Vagina (tissue), 2 donors: Measurements from ENCODE around the gene CGB3. TPM values are rescaled to one million over a fixed set of nuclear protein-coding genes. Genes with fewer than 3 reads are reported as not detected.

Experiments used
- DNase-seq, 2 donors: peaks; one replicate each; pipeline ENCODE4 v3.0.0-alpha.2; 2017; ENCODE audit errors: extremely low spot score in 2 of 2
- H3K27ac ChIP-seq: fragments of 200-600 bp; sonication (generic); one replicate; pipeline ENCODE4 v1.5.1; 2019
- H3K27me3 ChIP-seq: fragments of 200-600 bp; sonication (generic); one replicate; pipeline ENCODE4 v1.5.1; 2019
- H3K36me3 ChIP-seq, 2 donors: fragments of 200-600 bp; sonication (generic); one replicate each; pipeline ENCODE4 v1.5.1; 2017 to 2019
- H3K4me1 ChIP-seq: fragments of 200-600 bp; sonication (generic); one replicate; pipeline ENCODE4 v1.5.1; 2019
- H3K4me3 ChIP-seq, 2 donors: fragments of 200-600 bp; sonication (generic); 1 replicate in 1 of 2; 2 replicates in 1 of 2; pipeline ENCODE4 v1.5.1; 2016 to 2019
- H3K9me3 ChIP-seq: fragments of 200-600 bp; sonication (generic); one replicate; pipeline ENCODE4 v1.5.1; 2019
- POLR2A ChIP-seq, 2 donors: fragments of 450-650 bp; IDR thresholded peaks; one replicate each; pipeline ENCODE4 v1.6.1; 2017; ENCODE audit warnings: antibody characterized with exemption in 2 of 2, mild to moderate bottlenecking in 2 of 2, moderate library complexity in 2 of 2
- POLR2AphosphoS5 ChIP-seq, 2 donors: sonication (generic); formaldehyde crosslinking; IDR thresholded peaks; one replicate each; pipeline ENCODE4 v1.9.0; 2017; ENCODE audit warnings: antibody characterized with exemption in 2 of 2, mild to moderate bottlenecking in 2 of 2, low read depth in 1 of 2; ENCODE audit not compliant: insufficient read depth in 1 of 2
- intact Hi-C: fragments of 100-400 bp; cut with DNase I; formaldehyde crosslinking; loops from one replicate; pipeline ENCODE4 v1.15.1; 2023
- total RNA-seq: library from RNA; depleted of rRNA; stranded (reverse); fragments of >200 nt; gene quantifications from one replicate; pipeline ENCODE4 v1.2.3, GENCODE V29; 2016
- TF ChIP-seq, protein P1 (sequence below), 3 experiments: fragments of 450-650 bp in 2 of 3; fragments of 200-600 bp in 1 of 3; sonication (generic) in 1 of 3; IDR thresholded peaks; one replicate each; pipeline ENCODE4 v1.5.1; 2017 to 2019; ENCODE audit warnings: antibody characterized with exemption in 3 of 3, mild to moderate bottlenecking in 2 of 3, moderate library complexity in 2 of 3

CGB3 gene
- total RNA-seq, 1 donor from 2014 or later, result not detected

DNA sequence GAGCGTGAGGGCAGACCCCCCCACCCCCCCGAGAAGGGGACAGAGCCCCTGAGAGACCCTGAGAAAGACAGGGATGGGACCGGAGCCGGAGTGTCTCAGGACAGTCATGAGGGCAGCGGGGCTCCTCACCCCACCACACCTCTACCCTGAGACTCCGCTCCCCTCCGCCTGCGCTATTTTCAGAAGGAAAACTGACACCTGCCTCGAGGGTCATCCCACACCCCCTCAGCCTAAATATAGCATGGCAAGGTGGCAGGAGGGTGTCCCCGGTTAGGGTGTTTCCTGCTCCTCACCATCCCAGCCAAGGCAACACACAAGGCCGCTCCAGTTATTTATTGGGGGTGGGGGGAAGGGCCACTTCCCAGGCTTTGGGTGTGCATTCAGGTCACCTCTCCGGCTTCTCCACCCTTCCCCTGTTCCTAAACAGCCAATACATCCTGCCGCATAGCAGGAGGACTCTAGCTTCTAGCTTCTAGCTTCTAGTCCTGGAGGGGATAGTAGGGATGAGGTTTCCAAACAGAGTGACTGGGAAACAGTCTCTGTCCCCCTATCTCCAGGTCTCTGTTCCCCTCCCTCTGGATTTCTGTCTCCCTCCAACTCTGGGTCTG lies 41.9 kb upstream of the CGB3 start:
- Histone ChIP-seq H3K4me1 (no peaks in the 10 kb centered on the region), H3K9me3 (no peaks in the 10 kb centered on the region), H3K36me3 (no peaks in the 10 kb centered on the region), H3K27ac (no peak overlapping the region), H3K27me3 (peaks cover 6% of the 10 kb centered on the region), H3K4me3 (no peak overlapping the region)
- intact Hi-C loops, result no loop called here
- no peak for DNase-seq
- TF ChIP-seq POLR2AphosphoS5 (IDR thresholded peaks at IDR 0.05; ENCODE audit: insufficient read depth in 1 of 2, low read depth in 1 of 2), result no peak
- TF ChIP-seq, protein P1, sequence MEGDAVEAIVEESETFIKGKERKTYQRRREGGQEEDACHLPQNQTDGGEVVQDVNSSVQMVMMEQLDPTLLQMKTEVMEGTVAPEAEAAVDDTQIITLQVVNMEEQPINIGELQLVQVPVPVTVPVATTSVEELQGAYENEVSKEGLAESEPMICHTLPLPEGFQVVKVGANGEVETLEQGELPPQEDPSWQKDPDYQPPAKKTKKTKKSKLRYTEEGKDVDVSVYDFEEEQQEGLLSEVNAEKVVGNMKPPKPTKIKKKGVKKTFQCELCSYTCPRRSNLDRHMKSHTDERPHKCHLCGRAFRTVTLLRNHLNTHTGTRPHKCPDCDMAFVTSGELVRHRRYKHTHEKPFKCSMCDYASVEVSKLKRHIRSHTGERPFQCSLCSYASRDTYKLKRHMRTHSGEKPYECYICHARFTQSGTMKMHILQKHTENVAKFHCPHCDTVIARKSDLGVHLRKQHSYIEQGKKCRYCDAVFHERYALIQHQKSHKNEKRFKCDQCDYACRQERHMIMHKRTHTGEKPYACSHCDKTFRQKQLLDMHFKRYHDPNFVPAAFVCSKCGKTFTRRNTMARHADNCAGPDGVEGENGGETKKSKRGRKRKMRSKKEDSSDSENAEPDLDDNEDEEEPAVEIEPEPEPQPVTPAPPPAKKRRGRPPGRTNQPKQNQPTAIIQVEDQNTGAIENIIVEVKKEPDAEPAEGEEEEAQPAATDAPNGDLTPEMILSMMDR (IDR thresholded peaks at IDR 0.05), result no peak
- no peak for TF ChIP-seq POLR2A (IDR thresholded peaks at IDR 0.05)

DNA sequence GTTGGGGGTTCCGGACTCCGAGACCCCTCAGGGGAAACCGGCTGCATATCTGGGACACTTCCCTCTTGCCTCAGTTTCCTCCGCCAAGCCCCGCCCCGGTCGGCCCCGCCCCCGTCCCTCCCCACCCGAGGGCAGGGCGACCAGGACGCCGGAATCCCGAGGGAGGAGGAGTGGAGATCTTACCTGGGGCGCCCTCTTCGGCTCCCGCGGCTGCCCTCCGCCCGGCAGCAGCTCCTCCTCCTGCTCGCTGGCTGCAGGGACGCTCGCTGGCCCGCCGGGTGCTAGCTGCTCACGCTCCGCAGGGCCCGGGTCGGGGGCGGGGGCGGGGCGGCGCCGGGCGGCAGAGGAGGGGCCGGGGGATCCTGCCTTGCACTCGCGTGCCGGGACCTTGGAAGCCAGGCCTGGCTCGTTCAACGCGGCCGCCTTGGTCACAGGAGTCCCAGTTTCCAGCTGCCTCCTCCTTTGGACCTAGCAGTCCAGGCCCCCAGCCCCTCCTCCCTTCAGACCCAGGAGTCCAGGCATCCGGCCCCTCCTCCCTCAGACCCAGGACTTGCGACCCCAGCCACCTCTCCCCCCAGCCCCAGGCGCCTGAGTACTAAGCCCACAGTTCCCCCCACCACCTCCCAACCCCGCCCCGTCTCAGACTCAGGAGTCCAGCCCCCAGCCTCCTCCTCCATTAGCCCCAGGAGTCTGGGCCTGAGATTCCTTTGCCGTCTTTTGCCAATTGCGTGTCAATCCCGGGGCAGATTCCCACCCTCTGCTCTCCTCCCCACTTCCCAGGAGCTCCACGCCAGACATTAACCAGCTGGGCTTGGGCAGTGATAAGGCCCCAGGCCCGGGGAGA lies 40.9 kb upstream of the CGB3 start, which contains the start of gene NTF4:
Gene NTF4, minus strand, starts transcription at position 51 of the 844 bp plus-strand sequence. CDS start 2,821 bp downstream, outside the sequence.
- no peaks in the 10 kb centered on the region for H3K9me3 ChIP-seq
- H3K4me1 ChIP-seq, result no peaks in the 10 kb centered on the region
- peak within 1 kb of the TSS; percentile 33 for H3K27ac ChIP-seq
- H3K4me3 ChIP-seq, result peak within 1 kb of the TSS; percentile 28 to 36
- no peak for DNase-seq
- peaks cover 6% of the 10 kb centered on the region for H3K27me3 ChIP-seq
- H3K36me3 ChIP-seq, result no peaks in the 10 kb centered on the region
- TF ChIP-seq POLR2AphosphoS5 (IDR thresholded peaks at IDR 0.05; ENCODE audit: insufficient read depth in 1 of 2, low read depth in 1 of 2) (no peak), POLR2A (IDR thresholded peaks at IDR 0.05) (no peak)
- TF ChIP-seq, protein P1 (IDR thresholded peaks at IDR 0.05), result no peak
- intact Hi-C loops, result no loop called here

- intact Hi-C loops, result no loop called here
- peak overlapping the region in 1 of 2 donors; percentile 36 for H3K4me3 ChIP-seq
- DNase-seq, result no peak
- H3K27ac ChIP-seq, result peak overlapping the region; percentile 33
- no peaks in the 10 kb centered on the region for H3K36me3 ChIP-seq
- peaks cover 6% of the 10 kb centered on the region for H3K27me3 ChIP-seq
- no peaks in the 10 kb centered on the region for H3K9me3 ChIP-seq
- no peaks in the 10 kb centered on the region for H3K4me1 ChIP-seq
- TF ChIP-seq, protein P1 (IDR thresholded peaks at IDR 0.05), result no peak
- TF ChIP-seq POLR2A (IDR thresholded peaks at IDR 0.05) (no peak), POLR2AphosphoS5 (IDR thresholded peaks at IDR 0.05; ENCODE audit: insufficient read depth in 1 of 2, low read depth in 1 of 2) (no peak)
Measured at GRCh38 chr19:49064029-49064629, 40.0 kb upstream of the CGB3 start.

DNA sequence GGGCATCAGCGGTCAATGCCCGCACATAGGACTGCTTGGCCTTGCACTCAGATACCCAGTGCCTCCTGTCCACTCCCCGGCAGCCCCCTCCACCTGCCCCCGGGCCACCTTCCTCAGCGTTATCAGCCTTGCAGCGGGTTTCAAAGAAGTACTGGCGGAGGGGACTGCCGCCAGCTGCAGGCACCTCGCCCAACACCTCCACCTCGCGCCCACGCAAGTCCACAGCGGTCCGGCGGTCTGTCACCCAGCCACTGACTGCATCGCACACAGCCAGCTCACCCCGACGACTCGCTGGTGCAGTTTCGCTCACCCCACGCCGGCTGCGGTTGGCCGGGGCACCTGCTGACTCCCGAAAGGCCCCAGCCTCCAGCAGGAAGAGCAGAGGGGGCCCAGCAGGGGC lies 37.3 kb upstream of the CGB3 start:
- no peak overlapping the region for H3K27ac ChIP-seq
- no peaks in the 10 kb centered on the region for H3K9me3 ChIP-seq
- H3K27me3 ChIP-seq, result peaks cover 6% of the 10 kb centered on the region
- no peak for DNase-seq
- intact Hi-C loops, result no loop called here
- no peak overlapping the region for H3K4me3 ChIP-seq
- H3K4me1 ChIP-seq, result peaks cover 17% of the 10 kb centered on the region
- H3K36me3 ChIP-seq, result no peaks in the 10 kb centered on the region
- TF ChIP-seq, protein P1 (IDR thresholded peaks at IDR 0.05), result no peak
- TF ChIP-seq POLR2AphosphoS5 (IDR thresholded peaks at IDR 0.05; ENCODE audit: insufficient read depth in 1 of 2, low read depth in 1 of 2), result no peak
- TF ChIP-seq POLR2A (IDR thresholded peaks at IDR 0.05), result no peak
